ENCODE measurements around the gene SSTR3. TPM values are rescaled to one million over a fixed set of nuclear protein-coding genes. Genes with fewer than 3 reads are reported as not detected.

The SSTR3 gene
- total and polyA plus RNA-seq, 7 donors: 0.36 to 1.7 TPM; not detected in 5

DNA sequence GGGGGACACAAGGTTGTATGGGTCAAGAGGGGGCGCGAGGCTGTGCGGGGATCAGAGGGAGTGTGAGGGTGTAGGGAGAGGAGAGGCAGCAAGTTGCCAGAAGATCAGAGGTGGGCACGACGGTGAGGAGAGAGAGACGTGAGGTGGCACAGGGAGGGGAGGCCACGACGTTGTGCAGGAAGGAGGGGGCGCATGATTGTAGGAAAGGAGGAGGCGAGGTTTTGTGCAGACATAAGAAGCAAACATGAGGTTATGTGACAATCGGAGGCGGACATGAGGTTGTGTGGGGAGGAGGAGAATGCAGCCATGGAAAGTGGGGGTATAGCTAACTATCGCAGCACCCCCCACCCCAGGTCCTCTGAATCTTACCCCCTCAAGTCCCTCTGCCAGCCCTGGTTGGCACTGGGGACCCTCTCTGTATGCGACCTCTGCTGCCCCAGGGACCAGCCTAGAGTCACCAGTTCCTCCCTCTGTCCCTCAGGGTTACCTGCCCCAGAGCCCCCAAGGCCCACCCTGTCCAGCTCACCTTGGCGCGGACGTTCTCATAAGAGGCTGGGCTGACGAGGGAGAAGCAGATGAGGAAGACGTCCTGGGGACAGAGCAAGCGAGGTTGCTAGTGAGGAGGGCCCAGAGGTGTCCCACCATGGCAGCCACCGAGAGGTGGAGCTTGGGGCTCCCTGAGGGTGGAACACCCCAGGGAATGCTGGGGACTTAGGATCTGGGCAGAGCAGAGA lies 19.3 kb upstream of the SSTR3 start:
- Histone ChIP-seq H3K27ac (no peak overlapping the region), H3K36me3 (no peaks in the 10 kb centered on the region), H3K4me1 (peaks cover 0 to 14% (median 0%) of the 10 kb centered on the region in 4 donors), H3K27me3 (peaks cover 0 to 57% (median 26%) of the 10 kb centered on the region in 3 donors), H3K4me3 (no peak overlapping the region), H3K9me3 (no peaks in the 10 kb centered on the region)
- intact Hi-C loops (cut with DNase I): no loop called here
- no peak for DNase-seq
- 71 to 88% methylated on average over 21 of the region's 21 CpGs for WGBS, 2 donors
- no peak for TF ChIP-seq EP300 (IDR thresholded peaks at IDR 0.05)
- no peak for TF ChIP-seq CTCF (IDR thresholded peaks at IDR 0.05)
- no peak for TF ChIP-seq POLR2AphosphoS5 (IDR thresholded peaks at IDR 0.05)
- no peak for TF ChIP-seq POLR2A (IDR thresholded peaks at IDR 0.05)

DNA sequence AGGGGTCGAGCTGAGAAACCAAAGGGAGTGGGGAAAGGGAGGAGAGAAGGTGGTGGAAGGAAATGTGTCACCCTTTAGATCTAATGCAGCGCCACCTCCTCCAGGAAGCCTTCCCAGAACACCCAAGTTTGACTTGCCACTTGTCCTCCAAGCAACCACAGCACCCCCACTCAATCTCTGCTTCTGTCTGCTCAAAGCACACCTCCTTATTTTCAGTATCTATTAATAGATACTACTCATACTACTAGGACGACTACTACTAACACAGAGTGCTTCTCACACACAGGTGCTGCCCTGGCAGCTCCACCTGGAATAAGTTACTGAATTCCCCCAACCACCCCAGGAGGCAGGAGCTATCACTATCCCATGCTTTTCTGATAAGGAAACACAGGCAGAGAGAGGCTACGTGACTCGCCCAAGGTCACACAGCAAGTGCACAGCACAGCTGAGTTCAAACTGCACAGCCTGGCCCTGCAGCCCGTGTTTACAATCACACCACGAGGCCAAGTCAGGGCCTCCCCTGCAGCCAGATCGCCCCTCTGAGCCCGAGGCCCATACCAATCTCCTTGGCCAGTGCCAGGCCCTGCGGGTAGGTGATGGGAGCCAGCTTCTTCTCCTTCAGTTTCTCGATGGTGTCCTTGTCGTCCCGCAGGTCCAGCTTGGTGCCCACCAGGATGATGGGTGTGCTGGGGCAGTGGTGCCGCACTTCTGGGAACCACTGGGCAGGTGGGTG lies 18.6 kb upstream of the SSTR3 start:
- TF ChIP-seq CTCF (IDR thresholded peaks at IDR 0.05): no peak
- no peak for TF ChIP-seq EP300 (IDR thresholded peaks at IDR 0.05)
- TF ChIP-seq POLR2AphosphoS5 (IDR thresholded peaks at IDR 0.05): no peak
- TF ChIP-seq POLR2A (IDR thresholded peaks at IDR 0.05): no peak
- peaks cover 0 to 50% (median 19%) of the 10 kb centered on the region in 3 donors for H3K27me3 ChIP-seq

GRCh38 chr22:37229805-37230672 lies 17.8 kb upstream of the SSTR3 start:
- DNase-seq: no peak
- no peak for TF ChIP-seq POLR2A (IDR thresholded peaks at IDR 0.05)
- no peak for TF ChIP-seq POLR2AphosphoS5 (IDR thresholded peaks at IDR 0.05)
- no peak for TF ChIP-seq EP300 (IDR thresholded peaks at IDR 0.05)
- TF ChIP-seq CTCF (IDR thresholded peaks at IDR 0.05): no peak
- Histone ChIP-seq H3K4me1 (peaks cover 0 to 14% (median 0%) of the 10 kb centered on the region in 4 donors), H3K36me3 (no peaks in the 10 kb centered on the region), H3K27ac (peak overlapping the region in 1 of 4 donors; percentile 12), H3K4me3 (no peak overlapping the region), H3K27me3 (peaks cover 0 to 42% (median 11%) of the 10 kb centered on the region in 3 donors), H3K9me3 (no peaks in the 10 kb centered on the region)
- WGBS, 2 donors: 46 to 75% methylated on average over 8 of the region's 8 CpGs
- intact Hi-C loops (cut with DNase I): no loop called here

More for the DNA sequence above, 18.6 kb upstream of the SSTR3 start:
- intact Hi-C loops (cut with DNase I): no loop called here
- no peak for DNase-seq
- Histone ChIP-seq H3K27ac (no peak overlapping the region), H3K4me1 (peaks cover 0 to 14% (median 0%) of the 10 kb centered on the region in 4 donors), H3K9me3 (no peaks in the 10 kb centered on the region), H3K36me3 (no peaks in the 10 kb centered on the region), H3K4me3 (no peak overlapping the region)
- 69 to 78% methylated on average over 14 of the region's 14 CpGs for WGBS, 2 donors

- Histone ChIP-seq H3K4me3 (no peak overlapping the region), H3K4me1 (peaks cover 0 to 14% (median 0%) of the 10 kb centered on the region in 4 donors), H3K27ac (peak overlapping the region in 1 of 4 donors; percentile 12), H3K9me3 (no peaks in the 10 kb centered on the region), H3K36me3 (no peaks in the 10 kb centered on the region), H3K27me3 (peaks cover 0 to 33% (median 5%) of the 10 kb centered on the region in 3 donors)
- no peak for DNase-seq
- 61 to 79% methylated on average over 7 of the region's 7 CpGs for WGBS, 2 donors
- intact Hi-C loops (cut with DNase I): no loop called here
- TF ChIP-seq POLR2AphosphoS5 (IDR thresholded peaks at IDR 0.05) (no peak), EP300 (IDR thresholded peaks at IDR 0.05) (no peak), POLR2A (IDR thresholded peaks at IDR 0.05) (no peak), CTCF (IDR thresholded peaks at IDR 0.05) (no peak)
Observed at GRCh38 chr22:37229012-37229804, 16.9 kb upstream of the SSTR3 start.

Measured in sigmoid colon (tissue), 7 donors.